Measurements from ENCODE around the gene PSMD5. TPM values are rescaled to one million over a fixed set of nuclear protein-coding genes. Genes with fewer than 3 reads are reported as not detected.

The PSMD5 gene
- polyA plus RNA-seq, 1 donor (not counting 4 experiments of a cell fraction or from before 2014, with no cell fraction given), result 55.2 TPM

GRCh38 chr9:120776788-120777187 lies 65.9 kb downstream of the PSMD5 start:
- dilution Hi-C loops (cut with MboI; ENCODE audit: extremely low pct_ligation_motif_present, low sequenced_read_pairs), result no loop called here
- Histone ChIP-seq H3K4me1 (ENCODE audit: control insufficient read depth, extremely low read depth, insufficient read depth, low read length) (peaks cover 33% of the 10 kb centered on the region), H3K36me3 (ENCODE audit: control insufficient read depth in 2 of 2, extremely low read depth in 1 of 2, insufficient read depth in 2 of 2, low read length in 2 of 2) (peaks cover 7 to 32% of the 10 kb centered on the region in 2 experiments), H3K27ac (ENCODE audit: control insufficient read depth, insufficient read depth, low read length) (peak overlapping the region; percentile 62), H3K79me2 (ENCODE audit: control insufficient read depth, insufficient read depth, low read length) (peaks cover 28% of the 10 kb centered on the region), H3K9ac (ENCODE audit: control insufficient read depth, extremely low read depth, insufficient read depth, low read length) (peak overlapping the region; percentile 8), H3K9me3 (ENCODE audit: control insufficient read depth, low read depth, low read length) (no peaks in the 10 kb centered on the region), H2AFZ (ENCODE audit: control insufficient read depth, low read length) (no peak overlapping the region), H4K20me1 (ENCODE audit: control insufficient read depth, extremely low read depth, insufficient read depth, low read length) (no peaks in the 10 kb centered on the region), H3K27me3 (ENCODE audit: control insufficient read depth, extremely low read depth, insufficient read depth, low read length) (no peaks in the 10 kb centered on the region), H3K4me3 (ENCODE audit: control insufficient read depth in 2 of 3, extremely low read depth in 1 of 3, insufficient read depth in 2 of 3, low read depth in 1 of 3, low read length in 3 of 3) (no peak overlapping the region), H3K4me2 (ENCODE audit: control insufficient read depth, extremely low read depth, insufficient read depth, low read depth, low read length) (peak overlapping the region; percentile 42), H3K9me1 (ENCODE audit: control insufficient read depth, extremely low read depth, insufficient read depth, low read length) (no peaks in the 10 kb centered on the region)
- TF ChIP-seq CTCF (optimal IDR thresholded peaks at IDR 0.05 in 1 of 3, IDR thresholded peaks at IDR 0.05 in 1 of 3, conservative IDR thresholded peaks at IDR 0.05 in 1 of 3; ENCODE audit: extremely low read depth in 1 of 3, insufficient read depth in 2 of 3, low read length in 3 of 3) (no peak), EZH2 (IDR thresholded peaks at IDR 0.05; ENCODE audit: low read length) (no peak)
- FAIRE-seq, result no peak
- DNase-seq (ENCODE audit: low read depth, low spot score), result no peak

- TF ChIP-seq EZH2 (IDR thresholded peaks at IDR 0.05; ENCODE audit: low read length) (no peak), CTCF (optimal IDR thresholded peaks at IDR 0.05 in 1 of 3, IDR thresholded peaks at IDR 0.05 in 1 of 3, conservative IDR thresholded peaks at IDR 0.05 in 1 of 3; ENCODE audit: extremely low read depth in 1 of 3, insufficient read depth in 2 of 3, low read length in 3 of 3) (no peak)
- dilution Hi-C loops (cut with MboI; ENCODE audit: extremely low pct_ligation_motif_present, low sequenced_read_pairs), result no loop called here
Measured at GRCh38 chr9:120775859-120776258, 66.9 kb downstream of the PSMD5 start.

More at GRCh38 chr9:120775859-120776258, 66.9 kb downstream of the PSMD5 start:
- FAIRE-seq (peak; percentile 92), DNase-seq (ENCODE audit: low read depth, low spot score) (peak; percentile 98)
- no peak overlapping the region for H3K9ac ChIP-seq (ENCODE audit: control insufficient read depth, extremely low read depth, insufficient read depth, low read length)
- H3K36me3 ChIP-seq (ENCODE audit: control insufficient read depth in 2 of 2, extremely low read depth in 1 of 2, insufficient read depth in 2 of 2, low read length in 2 of 2), result peaks cover 8 to 32% of the 10 kb centered on the region in 2 experiments
- no peak overlapping the region for H3K4me3 ChIP-seq (ENCODE audit: control insufficient read depth in 2 of 3, extremely low read depth in 1 of 3, insufficient read depth in 2 of 3, low read depth in 1 of 3, low read length in 3 of 3)
- peaks cover 22% of the 10 kb centered on the region for H3K79me2 ChIP-seq (ENCODE audit: control insufficient read depth, insufficient read depth, low read length)
- H3K27ac ChIP-seq (ENCODE audit: control insufficient read depth, insufficient read depth, low read length), result peak overlapping the region; percentile 62
- no peaks in the 10 kb centered on the region for H3K27me3 ChIP-seq (ENCODE audit: control insufficient read depth, extremely low read depth, insufficient read depth, low read length)
- H3K9me1 ChIP-seq (ENCODE audit: control insufficient read depth, extremely low read depth, insufficient read depth, low read length), result no peaks in the 10 kb centered on the region
- H3K9me3 ChIP-seq (ENCODE audit: control insufficient read depth, low read depth, low read length), result no peaks in the 10 kb centered on the region
- H3K4me2 ChIP-seq (ENCODE audit: control insufficient read depth, extremely low read depth, insufficient read depth, low read depth, low read length), result peak overlapping the region; percentile 42
- peaks cover 33% of the 10 kb centered on the region for H3K4me1 ChIP-seq (ENCODE audit: control insufficient read depth, extremely low read depth, insufficient read depth, low read length)
- H4K20me1 ChIP-seq (ENCODE audit: control insufficient read depth, extremely low read depth, insufficient read depth, low read length), result no peaks in the 10 kb centered on the region
- no peak overlapping the region for H2AFZ ChIP-seq (ENCODE audit: control insufficient read depth, low read length)
